ENCODE data around the gene RELCH. TPM values are rescaled to one million over a fixed set of nuclear protein-coding genes. Genes with fewer than 3 reads are reported as not detected.

RELCH gene
- polyA plus RNA-seq, 1 experiment: 8.2 TPM

DNA sequence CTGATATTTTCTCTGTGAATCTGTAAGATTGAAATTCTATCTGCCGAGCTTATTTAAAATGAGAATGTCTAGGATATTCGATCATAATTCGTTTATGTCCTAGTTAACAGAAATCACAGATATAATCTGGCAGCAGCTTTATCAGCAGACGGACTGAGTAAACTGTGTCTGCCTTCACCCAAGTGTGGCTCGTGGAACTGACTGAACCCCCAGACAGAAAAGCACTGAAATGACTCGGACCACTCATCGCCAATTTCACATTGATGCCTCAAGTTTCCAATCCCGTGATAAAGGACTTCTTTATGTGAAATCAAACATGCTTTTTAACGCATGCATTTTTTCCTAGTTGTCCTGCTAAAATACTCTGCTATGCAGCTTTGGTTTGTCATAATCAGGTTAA lies 153.9 kb downstream of the RELCH start:
- Histone ChIP-seq H3K27me3 (ENCODE audit: control insufficient read depth, insufficient read depth, low read length) (peaks cover 14% of the 10 kb centered on the region), H3K36me3 (ENCODE audit: control insufficient read depth, insufficient read depth, low read length) (no peaks in the 10 kb centered on the region), H3K4me3 (ENCODE audit: low read depth, low read length) (no peak overlapping the region)
- DNase-seq (ENCODE audit: low read depth): no peak
- ChIA-PET POLR2A (no interaction called here), CTCF (interaction anchor here (1.1 kb wide), 1 partner anchor 246 kb away, joined by 3 read pairs; no protein-coding TSS in a partner anchor)
- TF ChIP-seq, protein P1, sequence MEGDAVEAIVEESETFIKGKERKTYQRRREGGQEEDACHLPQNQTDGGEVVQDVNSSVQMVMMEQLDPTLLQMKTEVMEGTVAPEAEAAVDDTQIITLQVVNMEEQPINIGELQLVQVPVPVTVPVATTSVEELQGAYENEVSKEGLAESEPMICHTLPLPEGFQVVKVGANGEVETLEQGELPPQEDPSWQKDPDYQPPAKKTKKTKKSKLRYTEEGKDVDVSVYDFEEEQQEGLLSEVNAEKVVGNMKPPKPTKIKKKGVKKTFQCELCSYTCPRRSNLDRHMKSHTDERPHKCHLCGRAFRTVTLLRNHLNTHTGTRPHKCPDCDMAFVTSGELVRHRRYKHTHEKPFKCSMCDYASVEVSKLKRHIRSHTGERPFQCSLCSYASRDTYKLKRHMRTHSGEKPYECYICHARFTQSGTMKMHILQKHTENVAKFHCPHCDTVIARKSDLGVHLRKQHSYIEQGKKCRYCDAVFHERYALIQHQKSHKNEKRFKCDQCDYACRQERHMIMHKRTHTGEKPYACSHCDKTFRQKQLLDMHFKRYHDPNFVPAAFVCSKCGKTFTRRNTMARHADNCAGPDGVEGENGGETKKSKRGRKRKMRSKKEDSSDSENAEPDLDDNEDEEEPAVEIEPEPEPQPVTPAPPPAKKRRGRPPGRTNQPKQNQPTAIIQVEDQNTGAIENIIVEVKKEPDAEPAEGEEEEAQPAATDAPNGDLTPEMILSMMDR (IDR thresholded peaks at IDR 0.05; ENCODE audit: insufficient read depth, low read depth, low read length): no peak

DNA sequence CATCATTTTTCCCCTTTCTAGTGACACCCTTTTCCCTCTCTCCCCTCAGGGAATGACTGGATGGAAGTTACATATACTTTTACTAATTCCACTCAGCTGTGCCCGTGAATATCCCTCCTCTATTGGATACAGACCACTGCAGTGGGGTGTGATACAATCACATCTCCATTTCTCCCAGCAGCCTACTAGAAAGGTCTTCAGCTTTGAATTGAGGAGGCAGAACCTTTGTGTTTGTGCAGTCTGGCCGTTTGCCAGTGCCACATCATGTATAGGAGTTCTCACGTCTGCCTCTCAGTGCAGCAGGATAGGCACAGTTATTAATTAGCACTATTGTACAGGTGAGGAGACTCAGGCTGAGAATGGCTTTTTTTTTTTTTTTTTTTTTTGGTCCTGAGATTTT lies 154.4 kb downstream of the RELCH start:
- no peak for DNase-seq (ENCODE audit: low read depth)
- TF ChIP-seq, protein P1 (IDR thresholded peaks at IDR 0.05; ENCODE audit: insufficient read depth, low read depth, low read length): no peak
- no peaks in the 10 kb centered on the region for H3K36me3 ChIP-seq (ENCODE audit: control insufficient read depth, insufficient read depth, low read length)
- peaks cover 16% of the 10 kb centered on the region for H3K27me3 ChIP-seq (ENCODE audit: control insufficient read depth, insufficient read depth, low read length)
- ChIA-PET CTCF (interaction anchor here (1.1 kb wide), 1 partner anchor 245 kb away, joined by 3 read pairs; no protein-coding TSS in a partner anchor), POLR2A (no interaction called here)
- H3K4me3 ChIP-seq (ENCODE audit: low read depth, low read length): no peak overlapping the region

DNA sequence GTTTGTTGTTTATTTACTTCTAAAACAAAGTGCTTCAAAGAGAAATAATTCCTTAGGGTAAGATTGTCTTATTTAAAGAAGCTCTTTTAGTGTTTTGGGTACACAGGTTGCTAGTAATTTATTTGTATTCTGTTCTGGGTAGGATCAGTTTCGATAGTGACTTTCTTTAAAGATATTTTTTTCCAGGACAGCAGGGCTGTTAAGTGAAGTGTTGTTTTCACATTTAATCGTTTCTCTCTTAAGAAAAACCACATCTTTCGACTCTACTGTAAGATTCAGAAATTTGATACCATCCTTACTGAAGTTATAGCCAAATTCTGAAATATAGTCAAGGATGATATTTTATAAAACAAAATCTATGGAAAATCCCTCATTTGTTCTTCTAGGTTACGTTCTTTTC lies 155.8 kb downstream of the RELCH start:
- POLR2A ChIA-PET: no interaction called here
- CTCF ChIA-PET: interaction anchor here (0.7 kb wide), 1 partner anchor 19 kb away, joined by 3 read pairs; no protein-coding TSS in a partner anchor
- peaks cover 17% of the 10 kb centered on the region for H3K27me3 ChIP-seq (ENCODE audit: control insufficient read depth, insufficient read depth, low read length)
- H3K36me3 ChIP-seq (ENCODE audit: control insufficient read depth, insufficient read depth, low read length): no peaks in the 10 kb centered on the region
- TF ChIP-seq, protein P1 (IDR thresholded peaks at IDR 0.05; ENCODE audit: insufficient read depth, low read depth, low read length): no peak
- no peak overlapping the region for H3K4me3 ChIP-seq (ENCODE audit: low read depth, low read length)
- no peak for DNase-seq (ENCODE audit: low read depth)

DNA sequence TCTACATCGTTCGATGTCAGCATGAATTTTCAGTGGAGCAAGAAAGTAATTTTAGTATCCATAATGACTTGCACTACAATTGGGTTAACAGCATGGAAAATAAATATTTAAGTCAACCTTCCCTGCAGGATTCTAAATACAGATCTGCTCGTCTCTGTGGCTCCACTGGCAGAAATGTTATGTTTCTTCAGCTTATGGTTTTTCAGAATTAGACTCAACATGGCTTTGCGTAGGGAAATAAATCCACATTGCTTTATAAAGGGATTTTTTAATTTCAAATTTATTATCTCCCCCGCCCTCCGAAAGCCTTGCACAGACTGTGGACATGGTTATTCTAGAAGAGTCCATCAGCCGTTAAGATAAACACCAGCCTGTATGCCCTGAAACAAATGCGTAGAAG lies 156.3 kb downstream of the RELCH start:
- peaks cover 17% of the 10 kb centered on the region for H3K27me3 ChIP-seq (ENCODE audit: control insufficient read depth, insufficient read depth, low read length)

DNA sequence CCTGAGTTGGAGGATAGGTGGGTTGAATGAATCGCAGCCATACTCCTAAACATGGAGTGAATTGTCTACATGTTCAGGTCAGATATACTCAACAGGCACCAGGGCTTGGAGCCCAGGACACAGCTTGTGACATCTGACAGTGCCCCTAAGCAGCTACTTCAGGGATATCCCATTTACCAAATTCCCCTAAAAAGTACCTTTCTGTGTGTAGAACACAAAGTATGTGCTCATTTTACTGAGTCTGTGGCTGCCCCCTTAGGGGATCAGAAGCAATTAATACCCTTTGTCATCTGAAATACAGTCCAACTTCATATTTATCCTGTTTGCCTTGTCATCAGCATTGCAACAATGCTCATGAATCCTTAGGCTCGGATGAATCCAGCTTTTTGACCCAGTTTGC lies 158.9 kb downstream of the RELCH start:
- Histone ChIP-seq H3K36me3 (ENCODE audit: control insufficient read depth, insufficient read depth, low read length) (no peaks in the 10 kb centered on the region), H3K27me3 (ENCODE audit: control insufficient read depth, insufficient read depth, low read length) (peaks cover 17% of the 10 kb centered on the region), H3K4me3 (ENCODE audit: low read depth, low read length) (no peak overlapping the region)
- TF ChIP-seq, protein P1 (IDR thresholded peaks at IDR 0.05; ENCODE audit: insufficient read depth, low read depth, low read length): no peak
- no peak for DNase-seq (ENCODE audit: low read depth)
- ChIA-PET POLR2A (no interaction called here), CTCF (no interaction called here)

More for the DNA sequence above, 156.3 kb downstream of the RELCH start:
- Histone ChIP-seq H3K4me3 (ENCODE audit: low read depth, low read length) (no peak overlapping the region), H3K36me3 (ENCODE audit: control insufficient read depth, insufficient read depth, low read length) (no peaks in the 10 kb centered on the region)
- ChIA-PET CTCF (no interaction called here), POLR2A (no interaction called here)
- no peak for DNase-seq (ENCODE audit: low read depth)
- TF ChIP-seq, protein P1 (IDR thresholded peaks at IDR 0.05; ENCODE audit: insufficient read depth, low read depth, low read length): no peak
